WERI-Rb-1 (cell line): Measurements from ENCODE around the gene KBTBD7.

Source experiments
- DNase-seq: peaks from one replicate; pipeline ENCODE4 v3.0.0-alpha.2; 2020
- H3K27ac ChIP-seq: fragments of 250-450 bp; sonication (Bioruptor Pico); 2 replicates; pipeline ENCODE4 v1.5.1; 2020; ENCODE audit warnings: mild to moderate bottlenecking, moderate library complexity
- H3K27me3 ChIP-seq: fragments of 250-450 bp; sonication (Bioruptor Pico); 2 replicates; pipeline ENCODE4 v1.5.1; 2021; ENCODE audit warnings: mild to moderate bottlenecking, low read depth, moderate library complexity; ENCODE audit not compliant: insufficient read depth, severe bottlenecking
- H3K36me3 ChIP-seq: fragments of 250-450 bp; sonication (Bioruptor Pico); 2 replicates; pipeline ENCODE4 v1.5.1; 2020; ENCODE audit warnings: mild to moderate bottlenecking, moderate library complexity
- H3K4me3 ChIP-seq: 2 replicates; pipeline ENCODE4 v1.5.1; 2011; ENCODE audit warnings: low read depth, mild to moderate bottlenecking, control low read depth, low read length
- H3K9me3 ChIP-seq: fragments of 250-450 bp; sonication (Bioruptor Pico); 2 replicates; pipeline ENCODE4 v1.5.1; 2021; ENCODE audit warnings: mild to moderate bottlenecking, moderate library complexity; ENCODE audit not compliant: severe bottlenecking
- TF ChIP-seq, protein P1 (sequence below): IDR thresholded peaks from 2 replicates; pipeline ENCODE4 v1.5.1; 2011; ENCODE audit warnings: low read depth, mild to moderate bottlenecking, control low read depth, inconsistent platforms, low read length

KBTBD7 gene, protein sequence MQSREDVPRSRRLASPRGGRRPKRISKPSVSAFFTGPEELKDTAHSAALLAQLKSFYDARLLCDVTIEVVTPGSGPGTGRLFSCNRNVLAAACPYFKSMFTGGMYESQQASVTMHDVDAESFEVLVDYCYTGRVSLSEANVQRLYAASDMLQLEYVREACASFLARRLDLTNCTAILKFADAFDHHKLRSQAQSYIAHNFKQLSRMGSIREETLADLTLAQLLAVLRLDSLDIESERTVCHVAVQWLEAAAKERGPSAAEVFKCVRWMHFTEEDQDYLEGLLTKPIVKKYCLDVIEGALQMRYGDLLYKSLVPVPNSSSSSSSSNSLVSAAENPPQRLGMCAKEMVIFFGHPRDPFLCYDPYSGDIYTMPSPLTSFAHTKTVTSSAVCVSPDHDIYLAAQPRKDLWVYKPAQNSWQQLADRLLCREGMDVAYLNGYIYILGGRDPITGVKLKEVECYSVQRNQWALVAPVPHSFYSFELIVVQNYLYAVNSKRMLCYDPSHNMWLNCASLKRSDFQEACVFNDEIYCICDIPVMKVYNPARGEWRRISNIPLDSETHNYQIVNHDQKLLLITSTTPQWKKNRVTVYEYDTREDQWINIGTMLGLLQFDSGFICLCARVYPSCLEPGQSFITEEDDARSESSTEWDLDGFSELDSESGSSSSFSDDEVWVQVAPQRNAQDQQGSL

DNA sequence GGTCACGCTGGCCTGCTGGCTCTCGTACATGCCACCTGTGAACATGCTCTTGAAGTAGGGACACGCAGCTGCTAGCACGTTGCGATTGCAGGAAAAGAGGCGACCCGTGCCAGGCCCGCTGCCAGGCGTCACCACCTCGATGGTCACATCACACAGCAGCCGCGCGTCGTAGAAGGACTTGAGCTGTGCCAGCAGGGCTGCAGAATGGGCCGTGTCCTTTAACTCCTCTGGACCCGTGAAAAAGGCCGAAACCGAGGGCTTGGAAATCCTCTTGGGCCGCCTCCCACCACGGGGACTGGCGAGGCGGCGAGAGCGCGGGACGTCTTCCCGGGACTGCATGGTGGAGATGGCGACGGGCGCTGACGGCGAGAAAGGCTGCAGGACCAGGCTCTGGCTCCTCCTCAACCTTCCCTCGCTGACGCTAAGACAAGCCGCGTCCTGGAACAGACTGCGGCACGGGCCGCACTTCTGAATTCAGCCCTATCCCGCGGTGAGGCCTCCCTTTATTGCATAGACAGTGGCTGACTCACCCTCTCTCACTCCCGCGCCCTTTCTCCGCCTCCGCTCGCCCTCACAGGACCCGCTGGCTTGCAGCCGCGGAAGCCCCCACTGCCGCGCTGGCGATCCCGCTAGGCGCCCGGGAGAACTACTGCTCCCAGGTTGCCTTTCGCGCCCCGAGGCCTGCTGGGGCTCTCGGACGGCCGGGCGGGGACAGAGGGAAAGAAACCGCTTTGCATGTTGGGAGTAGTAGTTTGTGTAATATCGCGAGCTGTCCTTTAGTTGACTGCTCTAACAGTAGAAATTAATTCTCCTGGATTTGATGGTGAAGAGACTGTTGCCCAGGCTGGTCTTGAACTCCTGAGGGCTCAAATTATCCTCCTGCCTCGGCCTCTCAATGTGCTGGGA, at the start of gene KBTBD7:
Gene KBTBD7 (minus strand): TSS at position 651 of the 906 bp plus-strand sequence. CDS start 312 bp downstream, at position 339.
- Histone ChIP-seq H3K4me3 (peak within 1 kb of the TSS; percentile 61), H3K9me3 (no peaks in the 10 kb centered on the region), H3K27ac (peak within 1 kb of the TSS; percentile 69), H3K36me3 (no peaks in the 10 kb centered on the region), H3K27me3 (no peaks in the 10 kb centered on the region)
- peak; percentile 81 for DNase-seq
- TF ChIP-seq, protein P1, sequence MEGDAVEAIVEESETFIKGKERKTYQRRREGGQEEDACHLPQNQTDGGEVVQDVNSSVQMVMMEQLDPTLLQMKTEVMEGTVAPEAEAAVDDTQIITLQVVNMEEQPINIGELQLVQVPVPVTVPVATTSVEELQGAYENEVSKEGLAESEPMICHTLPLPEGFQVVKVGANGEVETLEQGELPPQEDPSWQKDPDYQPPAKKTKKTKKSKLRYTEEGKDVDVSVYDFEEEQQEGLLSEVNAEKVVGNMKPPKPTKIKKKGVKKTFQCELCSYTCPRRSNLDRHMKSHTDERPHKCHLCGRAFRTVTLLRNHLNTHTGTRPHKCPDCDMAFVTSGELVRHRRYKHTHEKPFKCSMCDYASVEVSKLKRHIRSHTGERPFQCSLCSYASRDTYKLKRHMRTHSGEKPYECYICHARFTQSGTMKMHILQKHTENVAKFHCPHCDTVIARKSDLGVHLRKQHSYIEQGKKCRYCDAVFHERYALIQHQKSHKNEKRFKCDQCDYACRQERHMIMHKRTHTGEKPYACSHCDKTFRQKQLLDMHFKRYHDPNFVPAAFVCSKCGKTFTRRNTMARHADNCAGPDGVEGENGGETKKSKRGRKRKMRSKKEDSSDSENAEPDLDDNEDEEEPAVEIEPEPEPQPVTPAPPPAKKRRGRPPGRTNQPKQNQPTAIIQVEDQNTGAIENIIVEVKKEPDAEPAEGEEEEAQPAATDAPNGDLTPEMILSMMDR = no peak

DNA sequence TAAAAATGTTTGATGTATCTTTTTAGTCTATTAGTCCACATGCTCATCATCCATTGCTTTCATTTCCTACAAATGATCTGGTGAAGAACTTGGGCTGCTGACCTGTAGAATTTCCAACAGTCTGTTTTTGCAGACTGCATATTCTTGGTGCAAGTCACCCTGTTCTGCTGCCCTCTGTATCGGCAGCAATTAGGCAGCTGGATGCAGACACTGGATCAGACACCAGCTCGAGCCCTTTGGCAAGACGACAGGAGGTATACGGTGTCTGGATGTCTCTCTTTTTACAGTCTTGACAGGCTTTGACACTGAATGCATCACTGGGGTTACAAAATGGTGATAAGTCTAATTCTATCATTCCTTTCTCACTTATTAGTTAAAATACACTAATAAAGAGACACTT, 47.3 kb upstream of the KBTBD7 start:
- Histone ChIP-seq H3K27ac (no peak overlapping the region), H3K36me3 (no peaks in the 10 kb centered on the region), H3K27me3 (no peaks in the 10 kb centered on the region), H3K4me3 (no peak overlapping the region), H3K9me3 (no peaks in the 10 kb centered on the region)
- TF ChIP-seq, protein P1 = no peak
- DNase-seq = no peak

DNA sequence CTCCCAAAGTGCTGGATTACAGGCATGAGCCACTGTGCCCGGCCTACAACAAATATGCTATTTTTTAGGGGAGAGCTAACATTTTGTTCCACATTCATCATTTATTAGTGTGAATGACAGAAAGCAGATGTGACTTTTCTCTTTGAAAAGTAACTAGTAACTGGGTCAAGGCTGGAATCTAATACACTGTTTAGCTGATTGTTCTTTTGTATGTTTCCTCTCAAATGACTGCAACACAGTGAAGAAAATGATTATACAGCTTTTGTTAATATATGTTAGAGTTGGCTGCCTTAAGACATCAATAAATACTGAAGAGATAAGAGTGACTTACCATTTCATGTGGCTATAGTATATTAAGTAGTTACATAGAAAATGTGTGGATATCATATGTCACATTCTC, 42.0 kb upstream of the KBTBD7 start:
- no peaks in the 10 kb centered on the region for H3K36me3 ChIP-seq
- DNase-seq = no peak

DNA sequence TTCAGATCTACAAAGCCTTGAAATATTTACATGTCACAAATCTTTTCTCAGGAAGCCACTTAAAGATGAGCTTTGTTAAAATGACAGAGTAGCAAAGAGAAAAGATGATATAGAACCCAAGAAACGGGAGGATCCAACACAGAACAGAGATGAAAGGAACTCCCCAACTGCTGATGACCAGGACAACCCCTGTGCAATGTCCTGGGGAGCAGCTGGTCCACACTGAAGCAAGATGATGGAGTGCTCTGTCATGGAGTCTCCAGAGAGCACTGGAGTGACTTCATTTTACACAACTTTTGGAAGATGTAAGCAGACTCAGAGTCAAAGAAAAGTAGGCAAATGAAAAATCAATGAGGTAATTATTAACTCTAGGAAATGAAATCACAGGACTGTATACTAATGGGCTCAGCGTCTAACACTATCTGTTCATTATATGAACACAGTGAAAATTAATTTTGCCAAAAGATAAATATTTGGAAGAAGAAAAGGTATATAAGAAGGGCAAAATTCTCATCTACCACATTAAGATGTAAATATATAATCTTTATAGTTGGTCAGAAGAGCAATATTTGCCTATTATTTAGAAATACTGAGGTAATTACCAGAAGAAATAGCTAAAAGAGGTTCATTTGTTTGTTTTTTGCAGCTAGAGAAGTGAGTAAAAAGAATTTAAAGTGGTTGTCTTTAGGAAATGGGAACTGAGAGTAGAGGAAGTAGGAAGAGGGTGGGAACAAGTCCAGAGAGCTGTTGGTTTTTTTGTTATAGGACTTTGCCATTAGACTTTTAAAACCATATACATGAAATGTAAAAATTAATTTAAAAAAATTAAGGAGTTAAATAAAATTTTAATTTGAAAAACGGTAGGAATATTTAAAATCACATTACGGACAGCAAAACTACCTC, 38.5 kb upstream of the KBTBD7 start:
- H3K9me3 ChIP-seq = no peaks in the 10 kb centered on the region
- no peaks in the 10 kb centered on the region for H3K36me3 ChIP-seq
- H3K27ac ChIP-seq = no peak overlapping the region
- DNase-seq = no peak
- no peak overlapping the region for H3K4me3 ChIP-seq
- TF ChIP-seq, protein P1 = no peak
- no peaks in the 10 kb centered on the region for H3K27me3 ChIP-seq

More for the DNA sequence above, 42.0 kb upstream of the KBTBD7 start:
- TF ChIP-seq, protein P1 = no peak
- H3K9me3 ChIP-seq = no peaks in the 10 kb centered on the region
- no peaks in the 10 kb centered on the region for H3K27me3 ChIP-seq
- no peak overlapping the region for H3K4me3 ChIP-seq
- no peak overlapping the region for H3K27ac ChIP-seq

DNA sequence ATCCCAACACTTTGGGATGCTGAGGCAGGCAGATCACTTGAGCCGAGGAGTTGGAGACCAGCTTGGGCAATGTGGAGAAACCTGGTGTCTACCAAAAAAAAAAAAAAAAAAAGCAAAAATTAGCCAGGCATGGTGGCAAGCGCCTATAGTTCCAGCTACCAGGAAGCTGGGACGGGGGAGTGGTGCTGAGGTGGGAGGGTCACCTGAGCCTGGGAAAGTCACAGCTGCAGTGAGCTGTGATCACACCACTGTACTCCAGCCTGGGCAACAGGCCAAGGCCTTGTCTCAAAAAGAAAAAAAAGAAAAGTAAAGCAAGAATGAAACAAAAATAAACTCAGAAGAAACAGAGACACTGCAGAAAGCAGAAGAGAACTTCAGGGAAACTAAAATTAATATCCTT, 37.4 kb upstream of the KBTBD7 start:
- no peak overlapping the region for H3K27ac ChIP-seq
- no peaks in the 10 kb centered on the region for H3K9me3 ChIP-seq
- no peaks in the 10 kb centered on the region for H3K27me3 ChIP-seq
- TF ChIP-seq, protein P1 = no peak
- no peak overlapping the region for H3K4me3 ChIP-seq
- H3K36me3 ChIP-seq = no peaks in the 10 kb centered on the region
- DNase-seq = no peak
